ENCODE data around the gene NDEL1.

GRCh38 chr17:8476741-8477140 lies 41.1 kb downstream of the NDEL1 start:
- TF ChIP-seq BCL11A (tag by site-specific recombination; IDR thresholded peaks at IDR 0.05; ENCODE audit: low read depth) = no peak
- no peak for TF ChIP-seq CTCF (tag by site-specific recombination; IDR thresholded peaks at IDR 0.05)
- TF ChIP-seq PBX3 (CRISPR knock-in tag; IDR thresholded peaks at IDR 0.05) = no peak
- no peak for TF ChIP-seq MEIS1 (CRISPR knock-in tag; IDR thresholded peaks at IDR 0.05; ENCODE audit: borderline replicate concordance)
- TF ChIP-seq ZNF302 (tag by site-specific recombination; IDR thresholded peaks at IDR 0.05; ENCODE audit: low read depth) = no peak
- TF ChIP-seq ZNF785 (tag by site-specific recombination; IDR thresholded peaks at IDR 0.05) = no peak

All from HEK293 (cell line).